Loucy (cell line): ENCODE data around the gene DRD2.

Experiments
- H2AFZ ChIP-seq: fragments of 200-600 bp; sonication (generic); 2 replicates; pipeline ENCODE4 v1.6.0; 2016; ENCODE audit warnings: antibody characterized with exemption, mild to moderate bottlenecking, low read length, moderate library complexity
- H3F3A ChIP-seq: fragments of 200-600 bp; 2 replicates; pipeline ENCODE4 v1.6.0; 2016; ENCODE audit warnings: antibody characterized with exemption, low read depth, mild to moderate bottlenecking
- H3K27me3 ChIP-seq: fragments of 200-600 bp; sonication (generic); 2 replicates; pipeline ENCODE4 v1.6.1; 2014; ENCODE audit warnings: low read length, mild to moderate bottlenecking; ENCODE audit not compliant: insufficient read depth, poor library complexity, severe bottlenecking
- H3K36me3 ChIP-seq: fragments of 200-600 bp; sonication (generic); 2 replicates; pipeline ENCODE4 v1.6.1; 2016; ENCODE audit warnings: low read length; ENCODE audit not compliant: insufficient read depth
- H3K4me1 ChIP-seq: fragments of 200-600 bp; sonication (generic); 2 replicates; pipeline ENCODE4 v1.5.1; 2014; ENCODE audit warnings: low read length, mild to moderate bottlenecking; ENCODE audit not compliant: insufficient read depth, poor library complexity, severe bottlenecking
- H3K4me2 ChIP-seq: fragments of 200-600 bp; sonication (generic); 2 replicates; pipeline ENCODE4 v1.6.0; 2014; ENCODE audit warnings: antibody characterized with exemption, low read length, low read depth, mild to moderate bottlenecking; ENCODE audit not compliant: poor library complexity, severe bottlenecking
- H3K4me3 ChIP-seq: fragments of 200-600 bp; sonication (generic); 2 replicates; pipeline ENCODE4 v1.5.1; 2014; ENCODE audit warnings: low read length, mild to moderate bottlenecking, mixed read lengths; ENCODE audit not compliant: poor library complexity, severe bottlenecking
- H3K79me2 ChIP-seq: fragments of 200-600 bp; sonication (generic); 2 replicates; pipeline ENCODE4 v1.6.1; 2014; ENCODE audit warnings: low read length; ENCODE audit not compliant: insufficient read depth
- H3K9ac ChIP-seq: fragments of 200-600 bp; sonication (generic); 2 replicates; pipeline ENCODE4 v1.6.0; 2014; ENCODE audit warnings: mild to moderate bottlenecking, low read depth, low read length, moderate library complexity; ENCODE audit not compliant: poor library complexity, severe bottlenecking
- H3K9me2 ChIP-seq: fragments of 200-600 bp; sonication (generic); replicated peaks from 2 replicates; pipeline ENCODE4 v1.6.1; 2016; ENCODE audit warnings: low read depth, low read length, mixed read lengths
- H3K9me3 ChIP-seq: fragments of 200-600 bp; sonication (generic); 2 replicates; pipeline ENCODE4 v1.6.1; 2014; ENCODE audit warnings: mild to moderate bottlenecking, antibody characterized with exemption, low read length, low read depth; ENCODE audit not compliant: insufficient read depth
- H4K20me1 ChIP-seq: fragments of 200-600 bp; sonication (generic); 2 replicates; pipeline ENCODE4 v1.6.0; 2014; ENCODE audit warnings: antibody characterized with exemption, low read length, mild to moderate bottlenecking; ENCODE audit not compliant: insufficient read depth, poor library complexity, severe bottlenecking
- CTCF ChIP-seq: fragments of 200-600 bp; sonication (generic); conservative IDR thresholded peaks from 2 replicates; pipeline ENCODE4 v1.5.1; 2014; ENCODE audit warnings: mild to moderate bottlenecking, antibody characterized with exemption, low read length
- EZH2phosphoT487 ChIP-seq: fragments of 200-600 bp; IDR thresholded peaks from 2 replicates; pipeline ENCODE4 v1.6.1; 2018; ENCODE audit warnings: antibody characterized with exemption, mild to moderate bottlenecking, moderate library complexity, borderline replicate concordance

The DRD2 gene

DNA sequence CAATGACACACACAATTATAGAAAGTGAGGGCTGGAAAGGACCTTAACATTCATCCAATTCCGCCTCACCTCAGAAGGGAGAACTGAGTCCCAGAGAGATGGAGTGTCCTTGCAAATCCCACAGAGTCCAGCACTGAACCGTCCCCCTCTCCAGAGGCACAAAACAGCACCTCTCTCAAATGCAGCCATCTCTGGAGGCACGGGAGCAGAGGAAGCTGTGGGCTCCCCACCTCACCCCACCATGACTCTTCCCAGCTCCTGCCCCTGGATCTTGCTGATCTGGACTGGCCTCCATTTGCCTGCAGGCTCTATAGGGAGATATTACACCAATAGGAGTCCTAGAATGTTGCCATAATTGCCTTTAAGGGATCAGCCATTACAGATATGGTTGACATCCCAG lies 1.4 kb upstream of the DRD2 start:
- no peaks in the 10 kb centered on the region for H3K9me2 ChIP-seq
- H3K4me2 ChIP-seq, result no peak overlapping the region
- no peaks in the 10 kb centered on the region for H3K4me1 ChIP-seq
- TF ChIP-seq CTCF (no peak), EZH2phosphoT487 (no peak)
- H3K36me3 ChIP-seq, result no peaks in the 10 kb centered on the region
- no peaks in the 10 kb centered on the region for H3K9me3 ChIP-seq
- H4K20me1 ChIP-seq, result no peaks in the 10 kb centered on the region
- no peak overlapping the region for H3K4me3 ChIP-seq
- H3F3A ChIP-seq, result no peaks in the 10 kb centered on the region
- H3K79me2 ChIP-seq, result no peaks in the 10 kb centered on the region
- H2AFZ ChIP-seq, result no peak overlapping the region
- no peaks in the 10 kb centered on the region for H3K27me3 ChIP-seq
- H3K9ac ChIP-seq, result no peak overlapping the region

DNA sequence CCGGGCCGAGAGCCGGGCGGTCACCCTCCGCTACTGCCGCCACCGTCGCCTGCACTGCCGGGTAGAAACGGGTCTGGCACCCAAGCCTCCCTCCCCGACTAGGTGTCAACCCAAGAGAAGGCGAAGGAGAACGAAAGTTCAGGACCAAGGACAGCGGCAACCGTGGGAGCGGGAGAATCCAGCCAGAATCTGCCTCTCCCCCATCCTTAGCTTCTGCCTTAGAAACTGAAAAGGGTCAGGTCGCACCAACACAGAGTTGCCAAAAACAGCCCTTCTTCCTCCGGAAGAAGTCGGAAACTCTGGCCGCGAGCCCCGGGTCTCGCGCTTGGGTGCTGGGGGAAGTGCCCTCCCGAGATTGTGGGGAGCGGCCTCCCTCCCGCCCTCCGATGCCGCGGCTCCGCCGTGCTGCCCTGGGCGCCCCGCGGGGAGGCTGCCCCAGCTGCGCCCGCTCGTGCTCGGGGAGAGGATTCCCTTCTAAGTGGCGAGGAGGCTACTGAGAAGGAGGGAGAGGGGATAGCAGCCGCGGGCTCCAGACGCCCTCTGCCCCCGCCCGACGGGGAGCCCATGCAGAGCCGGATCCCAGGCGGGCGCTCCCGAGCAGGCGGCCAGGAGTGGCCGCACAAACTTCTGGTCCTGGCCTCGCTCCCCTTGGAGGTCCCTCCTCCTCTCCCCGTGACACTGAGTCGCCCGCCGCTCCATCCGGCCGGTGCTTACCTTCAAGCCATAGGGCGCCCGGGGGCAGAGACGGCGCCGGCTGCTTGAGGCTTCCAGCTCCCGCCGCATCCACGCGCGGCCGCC lies 637 bp downstream of the DRD2 start:
- Histone ChIP-seq H4K20me1 (no peaks in the 10 kb centered on the region), H3K4me2 (no peak overlapping the region), H2AFZ (no peak overlapping the region), H3K9me3 (no peaks in the 10 kb centered on the region), H3K79me2 (no peaks in the 10 kb centered on the region), H3K9me2 (no peaks in the 10 kb centered on the region), H3F3A (no peaks in the 10 kb centered on the region), H3K4me1 (no peaks in the 10 kb centered on the region), H3K4me3 (no peak overlapping the region), H3K9ac (no peak overlapping the region), H3K36me3 (no peaks in the 10 kb centered on the region), H3K27me3 (no peaks in the 10 kb centered on the region)
- no peak for TF ChIP-seq EZH2phosphoT487
- no peak for TF ChIP-seq CTCF

GRCh38 chr11:113473983-113474361 lies 1.2 kb downstream of the DRD2 start:
- Histone ChIP-seq H3K79me2 (no peaks in the 10 kb centered on the region), H4K20me1 (no peaks in the 10 kb centered on the region), H3K9ac (no peak overlapping the region), H3K4me1 (no peaks in the 10 kb centered on the region), H3K9me3 (no peaks in the 10 kb centered on the region), H3K4me2 (no peak overlapping the region), H3F3A (no peaks in the 10 kb centered on the region), H3K36me3 (no peaks in the 10 kb centered on the region), H2AFZ (no peak overlapping the region), H3K9me2 (no peaks in the 10 kb centered on the region), H3K4me3 (no peak overlapping the region), H3K27me3 (no peaks in the 10 kb centered on the region)
- TF ChIP-seq EZH2phosphoT487, result no peak
- no peak for TF ChIP-seq CTCF
